ENCODE measurements around the gene CD81.

The CD81 gene

DNA sequence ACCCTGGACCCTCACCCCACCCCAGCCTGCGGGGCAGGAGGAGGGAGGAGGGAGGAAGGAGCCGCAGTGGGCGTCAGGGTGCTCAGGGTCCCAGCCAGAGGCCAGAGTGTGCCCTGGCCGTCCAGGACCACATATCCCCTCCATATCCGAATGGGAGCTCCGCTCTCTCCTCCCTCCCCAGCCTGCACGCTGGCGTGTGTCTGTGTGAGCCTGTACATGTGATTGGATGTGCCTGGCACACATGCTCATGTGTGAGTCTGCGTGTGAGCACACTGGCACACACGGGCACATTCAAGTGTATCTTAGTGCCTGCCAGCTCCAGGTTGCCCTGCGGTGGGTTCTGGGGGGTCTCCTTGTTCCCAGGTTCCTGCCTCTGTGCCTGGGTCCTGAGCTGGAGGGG lies 31.6 kb downstream of the CD81 start:
- DNase-seq, result no peak

DNA sequence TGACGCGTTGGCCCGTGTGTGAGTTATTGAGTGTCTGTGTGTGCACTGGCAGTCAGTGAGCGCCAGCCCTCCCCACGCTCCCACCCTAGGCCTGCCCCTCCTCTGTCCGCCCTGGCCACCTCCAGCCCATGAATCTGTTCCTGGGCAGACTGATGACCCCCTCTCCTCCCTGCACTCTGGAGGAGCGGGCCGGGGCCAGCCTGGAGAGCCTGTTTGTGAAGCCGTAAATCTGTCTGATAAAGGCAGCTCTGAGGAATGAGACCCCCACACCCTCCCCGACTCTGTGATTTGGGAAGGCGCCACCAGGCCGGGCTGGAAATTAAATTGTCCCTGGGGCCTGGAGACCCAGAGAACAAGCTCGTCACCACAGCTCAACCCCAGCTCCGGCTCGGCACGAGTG lies 32.0 kb downstream of the CD81 start:
- no peak for DNase-seq

DNA sequence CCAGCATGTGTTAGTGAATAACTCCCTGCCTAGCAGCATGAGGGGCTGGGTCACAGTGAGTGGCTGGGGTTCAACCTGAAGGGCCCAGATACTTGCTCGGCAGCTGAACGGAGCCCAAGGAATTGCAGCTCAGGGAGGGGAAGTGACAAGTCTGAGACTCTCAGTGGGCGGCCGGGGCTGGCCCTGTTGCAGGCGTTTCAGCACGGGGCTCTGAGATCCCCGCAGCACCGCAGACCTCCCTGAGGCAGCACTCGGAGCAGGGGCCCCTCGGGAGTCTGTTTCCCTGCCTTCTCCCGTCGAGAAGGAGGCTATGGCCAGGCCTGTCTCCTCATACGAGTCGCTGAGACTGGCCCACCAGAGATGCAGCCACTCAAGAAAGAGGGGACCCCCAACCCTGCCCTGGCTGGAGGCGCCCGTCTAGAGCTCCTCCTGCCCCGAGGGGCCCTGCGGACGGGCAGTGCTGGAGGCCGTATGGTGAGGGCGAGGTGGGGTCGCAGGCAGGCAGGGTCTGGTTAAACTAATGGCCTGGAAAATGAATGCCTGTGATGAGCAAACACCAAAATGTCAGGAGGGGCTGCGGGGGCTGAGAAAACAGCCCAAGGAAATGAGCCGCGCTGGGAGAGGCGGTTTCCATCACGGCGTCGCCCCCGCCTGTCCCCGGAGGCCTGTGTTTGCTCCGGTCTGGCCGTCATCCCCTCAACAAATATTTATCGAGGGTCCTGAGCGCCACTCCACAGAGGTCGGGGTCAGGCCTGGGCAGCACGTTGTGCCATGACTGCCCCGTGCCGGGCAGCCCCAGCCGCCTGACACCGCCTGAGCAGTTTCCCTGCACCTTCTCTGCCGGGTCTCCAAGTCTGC lies 32.7 kb downstream of the CD81 start:
- DNase-seq, result no peak

DNA sequence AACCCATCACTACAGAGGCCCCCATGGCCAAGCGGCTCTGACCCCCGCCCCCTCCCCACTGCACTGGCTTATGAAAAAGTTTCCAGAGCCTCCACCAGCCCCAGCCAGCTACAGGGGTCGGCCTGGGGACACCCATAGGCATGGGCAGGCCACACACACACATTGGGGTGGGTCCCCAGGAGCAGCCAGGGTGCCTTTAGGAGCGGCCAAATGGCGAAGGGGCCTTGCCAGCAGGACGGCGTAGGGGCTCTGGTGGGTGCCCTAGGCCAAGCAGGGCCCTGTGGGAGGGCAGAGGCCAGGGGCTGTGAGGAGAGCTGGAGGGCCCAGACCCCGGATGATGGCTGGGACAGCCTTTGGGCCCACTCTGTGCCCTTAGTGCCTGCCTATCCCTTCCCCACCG lies 33.5 kb downstream of the CD81 start:
- no peak for DNase-seq

DNA sequence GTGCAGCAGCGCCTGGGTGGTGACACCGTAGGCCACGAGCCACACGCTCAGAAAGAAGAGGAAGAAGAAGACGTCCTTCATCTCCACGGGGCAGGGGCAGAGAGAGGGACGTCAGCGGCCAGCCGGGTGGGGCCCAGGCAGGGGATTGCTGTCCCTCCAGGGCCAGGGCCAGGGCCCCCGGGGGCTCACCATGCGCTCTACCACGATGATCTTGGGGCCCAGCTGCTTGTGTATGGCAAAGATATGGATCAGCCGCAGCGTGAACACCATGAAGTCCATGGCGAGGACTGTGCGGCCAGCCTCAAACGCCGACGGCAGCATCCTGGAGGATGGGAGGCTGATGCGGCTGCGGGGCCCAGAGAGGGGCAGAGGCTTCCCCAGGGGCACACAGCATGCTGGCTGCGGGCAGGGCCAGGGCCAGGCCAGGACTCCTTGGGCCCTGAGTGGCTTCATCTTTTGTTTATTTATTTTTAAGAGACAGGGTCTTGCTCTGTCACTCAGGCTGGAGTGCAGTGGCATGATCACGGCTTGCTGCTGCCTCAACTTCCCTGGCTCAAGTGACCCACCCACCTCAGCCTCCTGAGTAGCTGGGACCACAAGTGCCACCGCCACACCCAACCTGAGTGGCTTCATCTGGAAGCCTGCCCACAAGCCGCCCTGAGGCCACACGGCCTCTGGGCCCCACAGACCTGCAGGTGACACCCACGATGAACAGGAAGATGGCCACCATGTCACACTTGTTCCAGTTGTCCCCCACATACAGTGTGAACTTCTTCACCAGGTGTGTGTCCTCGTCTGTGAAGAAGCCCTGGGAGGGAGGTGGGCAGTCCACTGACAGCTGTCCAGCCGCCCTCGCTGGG lies 34.6 kb downstream of the CD81 start:
- DNase-seq, result no peak

DNA sequence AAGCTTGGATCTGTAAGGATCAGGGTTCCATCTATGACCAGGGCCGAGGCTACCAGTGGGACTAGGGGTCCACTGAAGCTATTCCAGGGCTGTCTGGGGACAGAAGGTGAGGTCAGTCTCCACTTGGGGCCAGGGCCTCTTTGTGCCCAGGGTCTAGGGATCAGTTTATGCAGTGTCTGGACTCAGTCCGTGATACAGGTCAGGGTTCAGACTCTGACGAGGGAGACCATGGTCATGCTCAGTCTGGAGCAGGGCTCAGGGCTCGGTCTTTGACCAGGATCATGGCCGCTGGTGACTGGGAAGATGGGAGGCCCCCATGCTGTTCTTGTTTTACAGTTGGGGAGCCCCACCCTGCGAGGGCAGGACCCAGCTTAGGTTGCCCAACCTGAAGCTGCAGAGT lies 35.2 kb downstream of the CD81 start:
- DNase-seq, result no peak

DNA sequence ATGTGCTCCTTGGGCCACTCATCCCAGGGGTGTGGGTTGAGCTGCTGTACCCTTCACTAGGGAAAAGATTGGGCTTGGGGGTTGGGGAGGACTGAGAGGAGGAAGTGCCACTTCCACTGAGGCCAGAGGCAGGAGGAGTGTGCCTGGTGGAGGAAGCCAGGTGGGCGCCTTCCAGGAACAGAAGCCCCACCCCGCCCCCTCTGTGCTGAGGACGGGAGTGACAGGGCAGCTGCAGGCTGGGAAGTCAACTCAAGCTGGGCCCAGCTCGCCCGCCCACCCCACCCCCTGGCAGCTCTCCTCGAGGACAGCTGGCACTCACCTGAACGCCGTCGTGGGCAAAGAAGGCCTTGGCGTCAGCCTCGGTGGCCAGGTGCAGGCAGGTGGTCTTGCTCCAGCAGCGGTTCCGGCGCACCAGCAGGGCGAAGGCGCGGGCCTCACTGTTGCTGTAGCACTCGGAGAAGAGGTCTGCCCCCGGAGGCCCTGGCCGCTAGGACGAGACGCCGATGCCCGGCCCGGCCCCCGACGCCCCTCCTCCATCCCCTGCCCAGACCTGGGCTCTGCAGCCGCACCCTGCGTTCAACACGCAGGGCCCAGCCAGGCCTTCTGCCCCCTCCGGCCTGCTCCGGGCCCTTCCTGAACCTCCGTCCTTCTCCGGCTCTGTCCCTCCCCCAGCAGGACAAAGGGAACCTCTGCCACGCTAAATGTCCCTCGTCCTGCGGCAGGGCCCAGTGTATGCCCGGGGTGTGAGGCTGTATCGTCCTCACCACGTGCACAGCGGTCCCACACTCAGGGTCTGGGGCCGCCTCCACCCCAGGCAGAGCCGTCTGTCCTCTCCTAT lies 36.9 kb downstream of the CD81 start:
- no peak for DNase-seq

DNA sequence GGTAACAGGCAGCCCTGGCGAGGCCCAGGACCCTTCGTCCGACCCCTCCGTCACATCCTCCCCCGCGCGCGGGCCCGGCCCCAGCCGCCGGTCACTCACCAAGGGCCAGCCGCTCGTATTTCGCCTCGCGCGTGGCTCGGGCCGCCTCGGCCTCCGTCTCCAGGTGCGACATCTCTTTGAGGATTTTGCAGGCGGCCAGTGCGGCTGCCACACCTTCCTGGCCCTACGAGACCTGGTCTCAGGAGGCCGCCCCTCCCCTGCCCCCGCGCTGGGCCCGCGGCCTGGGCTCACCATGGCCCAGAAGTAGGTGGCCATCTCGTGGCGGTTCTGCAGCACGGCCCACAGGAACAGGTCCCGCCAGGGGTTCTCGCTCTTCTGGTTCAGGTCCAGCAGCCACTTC lies 37.5 kb downstream of the CD81 start:
- no peak for DNase-seq

DNA sequence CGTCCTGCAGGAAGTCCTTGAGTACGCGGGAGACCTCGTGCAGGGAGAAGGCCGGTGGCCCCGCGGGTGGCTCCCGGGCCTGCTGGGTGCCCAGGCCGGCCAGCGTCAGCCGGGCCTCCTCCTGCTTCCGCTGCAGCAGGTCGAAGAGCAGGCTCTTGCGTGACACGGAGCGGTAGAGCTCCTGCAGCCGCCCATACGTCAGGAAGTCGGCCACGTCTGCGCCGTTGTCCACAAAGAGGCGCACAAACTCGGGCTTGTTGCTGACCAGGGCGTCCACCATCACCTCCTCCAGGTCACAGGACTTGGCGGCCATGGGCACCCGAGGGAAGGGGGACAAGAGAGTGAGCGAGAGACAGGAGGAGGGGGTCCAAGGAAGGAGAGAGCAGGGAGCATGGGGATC lies 38.1 kb downstream of the CD81 start:
- DNase-seq, result no peak

DNA sequence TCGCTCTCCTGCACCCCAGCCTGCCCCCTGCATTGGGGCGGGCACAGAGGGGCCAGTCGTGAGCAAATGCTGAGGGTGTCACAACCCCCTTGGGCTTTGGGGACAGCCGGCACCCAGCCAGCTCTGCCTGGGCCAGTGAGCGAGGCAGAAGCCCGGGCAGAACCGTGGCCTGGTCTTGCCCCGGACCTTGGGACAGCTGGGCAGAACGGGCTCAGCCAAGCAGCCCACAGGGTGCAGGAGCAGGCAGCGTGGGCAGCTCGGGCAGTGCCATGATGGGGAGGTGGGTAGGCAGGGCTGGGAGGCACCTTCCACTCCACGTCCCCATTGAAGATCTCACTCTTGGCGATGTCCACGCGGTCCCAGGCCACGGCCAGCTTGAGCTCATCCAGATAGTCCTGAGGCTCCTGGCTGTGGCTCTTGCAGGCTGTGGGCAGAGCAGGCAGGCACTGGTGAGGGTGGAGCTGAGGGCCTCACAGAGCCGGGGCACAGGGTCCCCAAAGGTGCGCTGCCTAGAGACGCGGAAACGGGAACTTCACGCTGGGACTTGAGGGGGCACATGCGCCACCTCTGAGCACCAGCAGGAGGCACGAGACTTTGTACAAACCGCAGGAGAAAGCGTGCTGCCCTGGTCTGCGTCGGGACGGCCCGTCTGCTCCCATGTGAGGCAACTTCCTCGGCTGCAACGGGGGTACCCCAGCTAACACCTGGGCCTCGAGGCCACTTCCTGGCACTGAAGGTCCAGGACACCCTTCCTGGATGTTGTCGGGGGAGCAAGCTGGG lies 38.7 kb downstream of the CD81 start:
- DNase-seq, result no peak

DNA sequence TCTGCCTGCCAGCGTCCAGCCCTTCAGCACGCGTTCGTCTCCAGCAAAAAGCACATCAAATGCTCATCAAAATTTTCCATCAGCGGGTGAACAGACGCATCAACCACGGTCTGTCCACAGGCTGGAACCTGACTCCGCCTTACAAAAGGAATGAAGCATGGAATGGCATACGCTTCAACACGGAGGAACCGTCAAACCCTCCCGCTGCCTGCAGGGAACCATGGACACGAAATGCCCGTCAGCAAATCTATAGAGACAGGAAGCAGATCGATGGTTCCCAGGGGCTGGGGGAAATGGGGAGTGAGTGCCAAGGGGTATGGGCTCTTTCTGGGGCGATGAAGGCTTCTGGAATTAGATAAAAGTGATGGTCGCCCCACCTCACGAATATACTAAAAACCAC lies 39.7 kb downstream of the CD81 start:
- DNase-seq, result no peak

DNA sequence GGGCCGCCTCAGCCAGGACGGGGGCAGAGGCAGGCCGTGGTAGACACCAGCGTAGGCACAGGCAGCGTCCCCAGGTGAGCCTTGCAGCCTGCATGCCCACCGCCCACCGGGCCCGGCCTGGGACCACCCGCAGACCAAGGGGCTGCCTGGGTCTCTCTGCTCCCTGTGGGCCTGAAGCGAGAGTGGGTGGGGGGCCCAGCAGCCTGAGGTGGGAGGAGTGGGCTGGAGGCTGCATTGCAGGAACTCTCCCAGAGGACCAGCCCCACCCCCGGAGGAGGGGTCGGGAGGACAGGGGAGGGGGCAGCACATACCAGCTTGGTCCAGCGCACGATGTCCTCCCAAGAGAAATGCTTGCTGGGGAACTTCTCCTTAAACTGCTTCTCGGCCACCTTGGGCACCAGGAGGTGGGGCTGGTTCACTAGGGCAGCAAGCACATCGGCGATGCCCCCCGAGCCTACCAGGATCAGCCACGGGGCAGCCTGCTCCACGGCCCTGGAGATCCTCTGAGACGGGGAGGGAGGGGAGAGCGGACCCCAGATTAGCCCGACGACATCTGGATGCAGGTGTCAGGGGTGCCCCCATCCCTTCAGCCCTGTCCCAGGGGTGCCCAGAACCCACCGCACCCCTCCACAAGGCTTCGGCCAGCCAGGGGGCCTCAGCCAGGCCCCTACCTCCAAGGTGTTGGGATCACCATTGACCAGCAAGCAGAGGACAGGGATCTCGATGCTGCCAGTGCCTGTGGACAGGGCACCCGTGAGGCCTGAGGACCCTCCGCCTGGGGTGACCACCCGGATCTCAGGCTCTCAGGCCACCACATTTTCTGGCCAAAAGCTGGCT lies 41.0 kb downstream of the CD81 start:
- DNase-seq, result no peak

DNA sequence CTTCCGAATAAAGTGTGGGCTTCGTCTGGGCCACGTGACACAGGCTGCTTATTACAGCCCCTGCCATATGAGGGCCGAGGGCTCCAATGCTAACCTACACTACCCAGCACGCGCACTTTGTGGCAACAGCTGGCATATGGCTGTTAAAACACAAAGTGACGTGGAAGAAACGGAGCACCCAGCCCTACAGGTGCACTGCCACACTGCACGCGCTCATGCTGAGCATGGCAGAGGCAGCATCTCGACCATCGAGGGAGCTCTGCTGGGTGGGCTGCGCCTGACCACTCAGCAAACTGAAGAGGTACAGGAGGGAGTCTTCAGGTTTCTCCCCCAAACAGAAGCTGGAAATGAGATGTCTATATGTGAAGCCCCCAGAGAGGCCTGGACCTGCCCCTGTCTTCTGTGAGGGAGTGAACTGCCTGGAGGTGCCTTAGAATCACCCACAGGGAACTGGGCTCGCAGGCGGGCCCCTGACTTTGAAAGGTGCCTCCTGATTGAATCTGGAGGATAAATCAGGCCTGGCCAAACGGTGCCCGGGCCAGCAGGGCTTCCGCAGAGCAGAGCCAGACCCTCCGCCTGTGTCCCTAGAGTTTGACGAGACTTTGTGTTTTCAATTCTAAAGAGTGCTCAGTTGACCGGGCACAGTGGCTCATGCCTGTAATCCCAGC lies 41.7 kb downstream of the CD81 start:
- no peak for DNase-seq

DNA sequence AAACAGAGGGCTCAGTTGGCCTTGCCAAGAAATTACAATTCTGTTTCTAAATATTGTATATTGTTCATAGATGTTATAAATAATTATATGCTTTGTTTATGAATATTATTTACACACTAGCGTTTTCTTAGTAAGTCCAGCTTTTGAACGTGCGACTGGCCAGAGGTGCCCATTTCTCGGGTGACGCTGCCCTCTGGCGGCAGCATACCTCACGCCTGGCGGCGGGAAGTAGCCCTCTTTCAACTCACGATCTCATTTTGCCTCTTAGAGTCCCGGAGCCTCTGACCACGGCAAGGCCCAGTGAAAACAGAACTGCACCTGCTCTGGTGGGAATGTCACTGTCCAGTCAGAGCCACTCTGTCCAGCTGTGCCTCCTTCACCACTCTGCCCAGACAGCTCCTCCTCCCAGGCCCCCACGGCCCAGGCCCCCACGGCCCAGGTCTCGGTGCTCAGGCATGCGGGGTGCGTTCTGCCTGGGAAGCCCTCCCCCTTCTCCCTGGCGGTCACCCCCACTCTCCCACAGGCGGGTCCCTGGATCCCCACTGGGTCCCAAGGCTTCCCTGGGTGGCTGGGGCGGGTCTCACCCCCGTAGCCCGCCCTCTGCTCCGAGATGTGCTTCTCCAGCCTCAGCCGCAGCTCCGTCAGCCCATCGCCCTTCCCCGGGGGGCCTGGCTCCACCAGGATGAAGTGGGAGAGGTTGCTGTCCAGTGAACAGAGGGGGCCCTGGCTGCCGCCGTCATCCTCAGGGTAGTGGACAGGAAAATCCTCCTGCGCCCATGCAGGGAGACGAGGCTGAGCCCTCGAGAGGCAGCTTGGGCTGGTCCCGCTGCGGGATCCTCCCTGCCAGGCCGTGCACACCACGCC lies 42.8 kb downstream of the CD81 start:
- DNase-seq, result peak; percentile 63

DNA sequence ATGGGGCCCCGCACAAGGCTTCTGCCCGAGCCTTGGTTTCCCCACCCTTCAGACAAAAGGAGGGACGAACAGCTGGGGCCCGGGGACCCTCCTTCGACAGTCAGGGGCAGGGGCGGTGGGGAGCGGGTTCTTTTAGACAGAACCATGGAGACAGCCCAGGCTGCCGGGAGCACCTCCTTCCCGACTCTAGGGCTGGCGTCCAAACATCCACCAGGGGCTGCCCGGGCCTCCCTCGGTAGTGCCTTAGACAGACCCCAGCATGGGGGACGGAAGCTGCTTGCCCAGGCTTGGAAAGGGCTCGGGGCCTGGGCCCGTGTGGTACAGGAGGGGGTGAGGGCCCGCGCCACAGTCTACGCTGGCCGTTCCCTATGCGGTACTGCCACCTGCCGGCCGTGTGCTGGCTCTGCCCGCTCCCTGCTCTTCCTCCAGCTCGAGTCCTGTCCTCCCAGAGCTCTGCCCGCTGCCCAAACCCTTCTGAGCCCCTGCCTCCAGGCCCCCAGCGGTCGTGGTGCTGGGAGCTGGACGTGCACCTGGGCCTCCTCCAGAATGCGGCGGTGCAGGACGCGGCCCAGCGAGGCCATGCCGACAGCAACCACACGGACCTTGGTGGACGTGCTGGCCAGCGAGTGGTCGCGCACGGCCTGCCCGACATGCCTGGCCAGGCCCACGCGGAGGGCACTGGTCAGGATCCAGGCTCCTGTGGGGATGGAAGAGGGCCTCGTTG lies 43.6 kb downstream of the CD81 start:
- DNase-seq, result peak; percentile 48

DNA sequence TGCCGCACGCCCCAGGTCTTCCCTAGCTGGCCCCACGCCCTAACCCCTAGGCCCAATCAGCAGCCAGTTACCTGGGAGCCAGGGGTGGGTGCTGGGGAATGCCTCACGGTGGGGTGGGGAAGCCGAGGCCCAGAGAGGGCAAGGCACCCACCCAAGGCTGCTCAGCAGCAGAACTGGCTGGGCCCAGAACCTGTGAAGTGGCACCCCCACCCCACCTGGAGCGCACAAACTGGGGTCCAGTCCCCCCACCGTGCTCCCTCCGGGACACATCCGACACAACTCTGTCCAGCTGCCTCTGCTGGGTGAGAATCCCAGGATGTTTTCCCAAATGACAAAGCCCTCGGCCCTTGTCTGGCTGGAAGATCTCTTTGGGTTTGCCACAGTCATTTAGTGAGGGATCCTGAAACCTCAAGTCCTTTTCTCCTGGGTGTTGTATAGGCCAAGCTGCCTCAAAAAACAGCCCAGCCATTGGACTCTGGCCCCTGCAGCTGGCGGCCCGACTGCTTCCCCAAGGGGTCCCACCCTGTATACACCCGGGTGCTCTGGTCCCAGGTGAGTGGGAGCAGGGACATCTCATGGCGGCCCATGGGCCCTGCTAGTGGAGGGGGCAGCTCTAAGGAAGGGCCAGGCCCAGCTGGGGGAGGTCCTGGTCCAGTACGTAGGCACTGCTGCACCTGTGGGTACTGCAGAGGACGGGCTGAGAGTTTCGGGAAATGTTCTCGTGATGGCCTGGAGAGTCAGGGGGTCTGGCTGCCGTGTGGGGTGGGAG lies 44.3 kb downstream of the CD81 start:
- no peak for DNase-seq

DNA sequence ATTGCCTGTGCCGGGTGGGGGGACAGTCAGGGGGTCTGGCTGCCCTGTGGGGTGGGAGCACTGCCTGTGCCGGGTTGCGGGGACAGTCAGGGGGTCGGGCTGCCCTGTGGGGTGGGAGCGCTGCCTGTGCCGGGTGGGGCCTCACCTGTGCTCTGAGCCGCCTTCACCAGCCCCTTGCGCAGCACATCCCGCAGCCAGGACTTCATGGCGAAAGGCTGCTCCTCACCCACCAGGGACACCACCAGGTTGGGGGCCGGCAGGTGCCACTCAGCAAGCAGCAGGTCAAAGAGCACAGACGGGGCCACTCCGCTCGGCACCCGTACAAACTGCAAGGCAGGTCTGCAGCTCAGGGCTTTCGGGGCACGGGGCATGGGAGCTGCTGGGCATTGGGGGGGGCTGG lies 44.9 kb downstream of the CD81 start:
- no peak for DNase-seq

DNA sequence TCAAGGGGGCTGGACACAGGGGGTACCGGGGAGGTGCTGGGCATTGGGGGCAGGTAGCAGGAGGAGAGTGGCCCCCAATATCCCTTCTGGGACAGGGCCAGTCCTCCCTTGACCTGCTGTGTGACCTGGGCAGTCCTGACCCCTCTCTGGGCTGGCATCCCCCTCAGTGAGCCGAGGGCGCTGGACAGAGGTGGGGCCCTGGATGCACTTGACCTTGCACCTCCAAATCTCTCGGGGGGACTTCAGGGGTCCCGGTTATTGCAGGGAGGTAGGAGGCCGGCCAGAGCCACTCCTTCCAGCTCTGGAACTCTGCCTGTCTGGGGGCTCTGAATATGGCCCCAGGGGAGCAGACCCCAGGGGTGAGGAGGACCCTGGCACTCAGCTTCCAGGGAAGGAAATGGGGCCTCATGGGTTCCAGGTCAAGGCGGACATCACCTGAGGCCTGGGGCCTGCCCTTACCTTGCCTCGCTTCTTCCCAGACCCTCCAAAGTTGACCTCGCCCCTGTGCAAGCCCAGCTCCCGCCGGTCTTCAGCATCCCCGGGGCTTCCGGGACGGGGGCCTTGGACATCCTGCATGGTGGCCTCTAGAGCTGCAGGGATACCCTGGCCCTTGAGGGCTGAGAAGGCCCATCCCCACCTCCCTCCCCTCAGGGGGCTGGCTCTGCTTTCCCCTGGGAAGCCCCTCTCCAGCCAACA lies 45.5 kb downstream of the CD81 start:
- no peak for DNase-seq

All from MV-4-11 (cell line).